AG04449 (cell line): Measurements from ENCODE around the gene TLX2.

Experiments used
- CTCF ChIA-PET: fragments of 350-600 bp; formaldehyde crosslinking; extraction: SDS; loops from one replicate; lab custom pipeline; 2021; ENCODE audit warnings: antibody characterized with exemption; lab: Yijun Ruan, JAX
- POLR2A ChIA-PET: fragments of 400-600, 350-600 bp; formaldehyde crosslinking; extraction: SDS; loops from one replicate; lab custom pipeline; 2020; ENCODE audit warnings: antibody characterized with exemption, inconsistent platforms; lab: Yijun Ruan, JAX
- DNase-seq: peaks from one replicate; pipeline ENCODE4 v3.0.0-alpha.2; 2010; ENCODE audit warnings: low read depth, low spot score
- H3K4me3 ChIP-seq: 2 replicates; pipeline ENCODE4 v1.5.1; 2011; ENCODE audit warnings: low read depth, mild to moderate bottlenecking, control low read depth, low read length
- CTCF ChIP-seq: IDR thresholded peaks from one replicate; pipeline ENCODE4 v1.5.1; 2011; ENCODE audit warnings: mild to moderate bottlenecking, moderate library complexity, low read length, control low read depth, inconsistent platforms; ENCODE audit not compliant: insufficient read depth; ENCODE audit errors: missing control alignments

Gene TLX2

GRCh38 chr2:74535440-74535965 is 21.3 kb downstream of the TLX2 start:
- H3K4me3 ChIP-seq = no peak overlapping the region
- no peak for TF ChIP-seq CTCF
- DNase-seq = no peak
- ChIA-PET POLR2A (interaction anchor here (1.0 to 1.1 kb wide), 2 partner anchors 29 to 53 kb away, joined by 3 read pairs; no protein-coding TSS in a partner anchor), CTCF (interaction anchor here (1.6 to 8.9 kb wide), 2 partner anchors 12 to 51 kb away, joined by 4 to 137 read pairs; no protein-coding TSS in a partner anchor)

- ChIA-PET POLR2A (interaction anchor here (1.0 kb wide), 1 partner anchor 52 kb away, joined by 3 read pairs; no protein-coding TSS in a partner anchor), CTCF (interaction anchor here (1.6 to 8.9 kb wide), 2 partner anchors 11 to 50 kb away, joined by 4 to 137 read pairs; no protein-coding TSS in a partner anchor)
- no peak overlapping the region for H3K4me3 ChIP-seq
- DNase-seq = no peak
- no peak for TF ChIP-seq CTCF
These were observed 22.1 kb downstream of the TLX2 start for GRCh38 chr2:74536166-74536950.

- no peak for TF ChIP-seq CTCF
- CTCF ChIA-PET = no interaction called here
- H3K4me3 ChIP-seq = no peak overlapping the region
- POLR2A ChIA-PET = no interaction called here
- DNase-seq = no peak
These were observed 22.9 kb downstream of the TLX2 start for GRCh38 chr2:74537140-74537539.

GRCh38 chr2:74538881-74539339 is 24.7 kb downstream of the TLX2 start:
- no peak overlapping the region for H3K4me3 ChIP-seq
- ChIA-PET POLR2A (interaction anchor here (1.7 kb wide), 1 partner anchor 9 kb away, joined by 4 read pairs; the partner anchor contains the start of genes AUP1 and HTRA2), CTCF (interaction anchor here (3.0 to 4.3 kb wide), 2 partner anchors 8 to 48 kb away, joined by 18 to 44 read pairs; partner anchors contain the start of genes AUP1 and HTRA2)
- TF ChIP-seq CTCF = no peak
- DNase-seq = no peak

GRCh38 chr2:74540291-74540690 is 26.0 kb downstream of the TLX2 start:
- ChIA-PET CTCF (interaction anchor here (3.0 to 4.3 kb wide), 2 partner anchors 9 to 47 kb away, joined by 18 to 44 read pairs; partner anchors contain the start of genes AUP1 and HTRA2), POLR2A (no interaction called here)
- no peak for DNase-seq

More at GRCh38 chr2:74540291-74540690, 26.0 kb downstream of the TLX2 start:
- no peak for TF ChIP-seq CTCF
- no peak overlapping the region for H3K4me3 ChIP-seq
